KOPT-K1 (cell line): ENCODE results near the gene AMZ2.

Experiments used
- H3K27ac ChIP-seq: fragments of 200-600 bp; sonication (generic); 2 replicates; pipeline ENCODE4 v1.5.1; 2016; ENCODE audit warnings: antibody characterized with exemption, mild to moderate bottlenecking, low read depth, low read length; ENCODE audit not compliant: poor library complexity, severe bottlenecking
- H3K36me3 ChIP-seq: fragments of 200-600 bp; sonication (generic); 2 replicates; pipeline ENCODE4 v1.5.1; 2017; ENCODE audit warnings: antibody characterized with exemption, mild to moderate bottlenecking, low read length, moderate library complexity; ENCODE audit not compliant: insufficient read depth
- H3K9me3 ChIP-seq: fragments of 200-600 bp; sonication (generic); 2 replicates; pipeline ENCODE4 v1.5.1; 2017; ENCODE audit warnings: antibody characterized with exemption, low read length, mild to moderate bottlenecking; ENCODE audit not compliant: insufficient read depth, poor library complexity, severe bottlenecking

AMZ2 gene

DNA sequence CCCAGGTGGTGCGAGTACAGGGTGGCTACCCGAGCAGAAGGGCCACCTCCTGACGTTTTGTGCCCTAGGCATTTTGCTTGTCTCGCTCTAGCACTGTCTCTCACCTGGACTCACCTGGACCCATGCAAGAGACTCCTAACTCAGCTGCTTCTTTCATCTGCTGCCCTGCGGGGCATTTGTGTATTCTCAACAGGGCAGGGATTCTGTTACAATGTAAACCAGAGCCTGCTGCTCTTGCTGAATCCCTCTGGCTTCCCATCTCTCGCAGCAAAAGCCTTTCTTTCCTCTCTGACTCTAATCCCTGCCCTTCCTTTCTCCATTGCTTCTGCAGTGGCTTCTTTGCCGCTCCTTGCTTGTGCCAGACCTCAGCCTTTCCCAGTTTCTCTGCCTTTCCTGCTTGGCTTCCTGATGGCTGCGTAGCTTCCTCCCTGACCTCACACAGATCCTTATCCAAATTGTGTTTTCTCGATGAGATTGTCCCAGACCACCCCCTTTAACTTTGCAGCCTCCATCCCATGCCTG, 53.7 kb downstream of the AMZ2 start:
- Histone ChIP-seq H3K27ac (no peak overlapping the region), H3K9me3 (peaks cover 3% of the 10 kb centered on the region), H3K36me3 (no peaks in the 10 kb centered on the region)

DNA sequence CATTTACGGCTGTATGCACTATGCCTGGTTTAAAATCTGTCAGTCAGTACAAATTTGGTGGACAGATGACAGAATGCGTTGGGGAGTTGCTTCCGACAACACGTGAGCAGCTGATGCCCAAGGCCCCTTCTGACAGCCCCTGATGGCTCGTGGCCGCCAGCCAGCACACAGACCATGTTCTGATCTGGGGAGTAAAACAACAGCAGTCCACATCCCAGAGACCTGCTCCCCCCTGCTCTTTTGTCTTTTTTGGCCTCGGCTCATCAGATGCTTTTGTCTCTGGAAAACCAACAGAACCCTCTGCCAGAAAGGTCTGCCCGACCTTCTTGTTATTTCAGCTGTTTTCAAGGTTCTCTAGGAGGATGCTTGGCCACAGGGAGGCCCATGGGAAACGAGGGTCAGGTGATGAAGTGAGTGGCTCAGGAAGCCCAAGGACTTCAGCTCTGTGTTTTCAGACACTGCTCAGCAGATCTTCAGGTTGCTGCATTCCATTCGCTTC, 54.3 kb downstream of the AMZ2 start:
- Histone ChIP-seq H3K27ac (no peak overlapping the region), H3K9me3 (peaks cover 3% of the 10 kb centered on the region), H3K36me3 (no peaks in the 10 kb centered on the region)

DNA sequence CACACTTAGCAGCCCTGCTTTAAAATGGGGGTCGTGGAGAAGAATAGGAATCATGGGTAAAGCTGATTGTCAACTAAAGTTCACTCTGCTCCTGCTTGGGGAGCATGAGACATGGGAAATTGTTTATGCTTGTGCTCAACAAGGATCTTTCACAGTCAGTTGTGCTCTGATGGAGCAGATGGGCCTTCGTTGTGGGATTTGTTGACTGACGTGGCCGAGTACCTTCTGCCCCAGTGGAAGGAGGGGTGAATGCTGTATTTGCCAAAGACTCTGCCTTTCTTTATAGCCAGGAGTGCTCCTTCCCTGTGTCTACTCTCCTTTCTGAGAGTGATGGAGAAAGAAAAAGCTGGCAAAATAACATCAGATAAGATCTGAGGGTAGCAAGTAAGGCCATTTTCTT, 54.8 kb downstream of the AMZ2 start:
- H3K27ac ChIP-seq: no peak overlapping the region
- H3K36me3 ChIP-seq: 0 out of 2 replicates have a peak, but pooled peaks cover 5% of the 10 kb centered on the region
- H3K9me3 ChIP-seq: peaks cover 3% of the 10 kb centered on the region

DNA sequence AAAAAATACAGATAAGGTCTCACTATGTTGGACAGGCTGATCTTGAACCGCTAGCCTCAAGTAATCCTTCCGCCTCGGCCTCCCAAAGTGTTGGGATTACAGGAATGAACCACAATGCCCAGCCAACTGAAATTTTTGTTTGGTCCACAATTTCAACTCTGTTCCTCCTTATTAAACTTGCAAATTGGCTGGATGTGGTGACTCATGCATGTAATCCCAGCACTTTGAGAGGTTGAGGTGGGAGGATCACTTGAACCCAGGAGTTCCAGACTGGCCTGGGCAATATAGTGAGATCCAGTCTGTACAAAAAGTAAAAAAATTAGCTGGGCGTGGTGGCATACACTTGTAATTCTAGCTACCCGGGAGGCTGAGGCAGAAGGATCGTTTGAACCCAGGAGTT, 56.9 kb downstream of the AMZ2 start:
- 0 out of 2 replicates have a peak, but pooled peaks cover 6% of the 10 kb centered on the region for H3K36me3 ChIP-seq
- H3K9me3 ChIP-seq: no peaks in the 10 kb centered on the region
- H3K27ac ChIP-seq: no peak overlapping the region

DNA sequence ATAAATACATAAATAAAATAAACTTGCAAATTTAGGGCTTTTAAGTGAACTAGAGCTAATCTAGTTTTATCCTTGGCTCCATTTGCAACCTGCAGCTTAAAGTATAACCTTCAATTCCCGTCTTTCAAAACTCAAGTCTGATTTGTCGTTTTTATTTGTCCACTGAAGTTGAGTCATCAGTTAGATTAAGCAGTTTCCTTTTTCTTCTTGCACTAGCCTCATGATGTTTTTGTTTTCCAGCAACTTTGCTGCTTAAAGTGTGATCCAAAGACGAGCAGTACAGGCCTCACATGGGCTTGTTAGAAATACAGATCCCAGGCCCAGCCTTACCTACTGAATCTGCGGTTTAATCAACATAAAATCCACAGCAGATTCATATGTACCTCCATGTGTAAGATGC, 57.3 kb downstream of the AMZ2 start:
- Histone ChIP-seq H3K9me3 (no peaks in the 10 kb centered on the region), H3K36me3 (0 out of 2 replicates have a peak, but pooled peaks cover 6% of the 10 kb centered on the region)

More for the DNA sequence above, 57.3 kb downstream of the AMZ2 start:
- H3K27ac ChIP-seq: no peak overlapping the region
